Measurements from ENCODE around the gene HPSE.
"Not testable (repeated sequence)": the region's sequence is repeated elsewhere in the genome, so short reads cannot be mapped to it uniquely, and the experiment has no call there.

Gene HPSE

GRCh38 chr4:83284193-83285054 is 50.2 kb downstream of the HPSE start, which contains the start of gene COQ2:
Gene COQ2 (minus strand): TSS chr4:83284798. CDS start chr4:83284764, 34 bp downstream.
- FAIRE-seq: peak; percentile 52
- DNase-seq (ENCODE audit: insufficient read length, low spot score): peak; percentile 87

- FAIRE-seq (no peak), DNase-seq (ENCODE audit: insufficient read length, low spot score) (no peak)
These were observed 51.5 kb downstream of the HPSE start for GRCh38 chr4:83283181-83283580.

GRCh38 chr4:83282049-83282535 is 52.6 kb downstream of the HPSE start:
- peak; percentile 19 for DNase-seq (ENCODE audit: insufficient read length, low spot score)
- no peak for FAIRE-seq

- DNase-seq (ENCODE audit: insufficient read length, low spot score) (no peak), FAIRE-seq (no peak)
These were observed 53.3 kb downstream of the HPSE start for GRCh38 chr4:83281307-83281706.

- DNase-seq (ENCODE audit: insufficient read length, low spot score) (no peak), FAIRE-seq (no peak)
These were observed 58.2 kb downstream of the HPSE start for GRCh38 chr4:83276299-83277040.

GRCh38 chr4:83273926-83274325 is 60.7 kb downstream of the HPSE start:
- DNase-seq (ENCODE audit: insufficient read length, low spot score); FAIRE-seq: not testable (repeated sequence)

GRCh38 chr4:83272900-83273299 is 61.7 kb downstream of the HPSE start:
- FAIRE-seq: no peak
- no peak for DNase-seq (ENCODE audit: insufficient read length, low spot score)

GRCh38 chr4:83269256-83269655 is 65.4 kb downstream of the HPSE start:
- no peak for DNase-seq (ENCODE audit: insufficient read length, low spot score)
- no peak for FAIRE-seq

- FAIRE-seq (no peak), DNase-seq (ENCODE audit: insufficient read length, low spot score) (no peak)
These were observed 66.2 kb downstream of the HPSE start for GRCh38 chr4:83268491-83268890.

- DNase-seq (ENCODE audit: insufficient read length, low spot score) (no peak), FAIRE-seq (no peak)
These were observed 66.7 kb downstream of the HPSE start for GRCh38 chr4:83267830-83268475.

GRCh38 chr4:83267121-83267829 is 67.4 kb downstream of the HPSE start:
- FAIRE-seq: no peak

GRCh38 chr4:83266689-83267088 is 68.0 kb downstream of the HPSE start:
- FAIRE-seq: no peak
- DNase-seq (ENCODE audit: insufficient read length, low spot score): no peak

More at GRCh38 chr4:83267121-83267829, 67.4 kb downstream of the HPSE start:
- no peak for DNase-seq (ENCODE audit: insufficient read length, low spot score)

GRCh38 chr4:83263106-83263505 is 71.5 kb downstream of the HPSE start:
- DNase-seq (ENCODE audit: insufficient read length, low spot score) (no peak), FAIRE-seq (no peak)

- DNase-seq (ENCODE audit: insufficient read length, low spot score) (no peak), FAIRE-seq (no peak)
These were observed 72.0 kb downstream of the HPSE start for GRCh38 chr4:83262682-83263081.

GRCh38 chr4:83261307-83261706 is 73.3 kb downstream of the HPSE start:
- no peak for FAIRE-seq
- no peak for DNase-seq (ENCODE audit: insufficient read length, low spot score)

GRCh38 chr4:83259586-83259985 is 75.1 kb downstream of the HPSE start:
- FAIRE-seq: no peak

GRCh38 chr4:83258461-83258860 is 76.2 kb downstream of the HPSE start:
- DNase-seq (ENCODE audit: insufficient read length, low spot score) (no peak), FAIRE-seq (no peak)

More at GRCh38 chr4:83259586-83259985, 75.1 kb downstream of the HPSE start:
- no peak for DNase-seq (ENCODE audit: insufficient read length, low spot score)

GRCh38 chr4:83257811-83258210 is 76.8 kb downstream of the HPSE start:
- FAIRE-seq: no peak
- no peak for DNase-seq (ENCODE audit: insufficient read length, low spot score)

GRCh38 chr4:83255584-83255983 is 79.1 kb downstream of the HPSE start:
- FAIRE-seq (no peak), DNase-seq (ENCODE audit: insufficient read length, low spot score) (peak; percentile 63)

GRCh38 chr4:83252782-83253405 is 81.8 kb downstream of the HPSE start:
- no peak for FAIRE-seq

More at GRCh38 chr4:83252782-83253405, 81.8 kb downstream of the HPSE start:
- DNase-seq (ENCODE audit: insufficient read length, low spot score): peak; percentile 50

Data from HTR-8/SVneo (cell line).